Mesenteric fat pad (tissue), 1 donor: ENCODE data around the gene RETSAT. TPM values are rescaled to one million over a fixed set of nuclear protein-coding genes. Genes with fewer than 3 reads are reported as not detected.

Experiments
- DNase-seq: peaks from one replicate; pipeline ENCODE4 v3.0.0-alpha.2; 2020; ENCODE audit warnings: low spot score
- total RNA-seq: library from RNA; stranded (reverse); fragmentation: NEBNext Ultra II Directional; extraction: Animal tissue kit (Norgen Biotek cat#: 25700); gene quantifications from one replicate; pipeline ENCODE4 v1.2.1, GENCODE V29; 2021
- donor health status: DM: yes; HTN: yes; CAD: no.

RETSAT gene
- total RNA-seq, 1 donor from 2014 or later, result 554 TPM

DNA sequence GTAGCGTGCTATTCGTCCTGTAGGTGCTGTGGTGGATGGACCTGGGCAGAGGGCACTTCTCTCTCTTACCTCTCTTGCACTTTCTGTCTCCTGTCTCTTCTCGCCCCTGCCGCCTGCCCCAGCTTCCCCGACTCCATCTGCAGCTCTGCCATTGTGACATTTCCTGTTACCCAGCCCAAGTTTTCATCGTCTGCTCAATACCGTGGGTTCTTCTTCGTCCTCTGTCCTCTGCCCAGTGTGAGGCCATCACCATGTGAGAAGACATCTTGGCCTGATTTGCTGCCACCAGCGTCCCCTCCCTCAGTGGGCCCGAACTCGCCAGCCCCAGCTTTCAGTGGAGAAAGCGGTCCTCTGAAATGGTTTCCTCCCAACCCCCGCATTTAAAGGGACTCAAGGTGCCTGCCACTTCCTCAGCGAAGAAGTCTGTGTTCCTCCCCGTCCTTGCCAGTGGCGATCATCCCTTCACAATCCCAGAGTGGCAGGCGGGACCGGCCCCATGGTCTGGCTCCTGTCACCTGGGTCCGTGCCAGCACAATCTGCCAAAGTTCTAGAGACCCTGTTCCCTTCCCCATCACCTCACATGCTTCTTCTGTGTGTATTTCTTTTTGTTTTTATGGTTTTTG is 44.5 kb downstream of the RETSAT start:
- no peak for DNase-seq

DNA sequence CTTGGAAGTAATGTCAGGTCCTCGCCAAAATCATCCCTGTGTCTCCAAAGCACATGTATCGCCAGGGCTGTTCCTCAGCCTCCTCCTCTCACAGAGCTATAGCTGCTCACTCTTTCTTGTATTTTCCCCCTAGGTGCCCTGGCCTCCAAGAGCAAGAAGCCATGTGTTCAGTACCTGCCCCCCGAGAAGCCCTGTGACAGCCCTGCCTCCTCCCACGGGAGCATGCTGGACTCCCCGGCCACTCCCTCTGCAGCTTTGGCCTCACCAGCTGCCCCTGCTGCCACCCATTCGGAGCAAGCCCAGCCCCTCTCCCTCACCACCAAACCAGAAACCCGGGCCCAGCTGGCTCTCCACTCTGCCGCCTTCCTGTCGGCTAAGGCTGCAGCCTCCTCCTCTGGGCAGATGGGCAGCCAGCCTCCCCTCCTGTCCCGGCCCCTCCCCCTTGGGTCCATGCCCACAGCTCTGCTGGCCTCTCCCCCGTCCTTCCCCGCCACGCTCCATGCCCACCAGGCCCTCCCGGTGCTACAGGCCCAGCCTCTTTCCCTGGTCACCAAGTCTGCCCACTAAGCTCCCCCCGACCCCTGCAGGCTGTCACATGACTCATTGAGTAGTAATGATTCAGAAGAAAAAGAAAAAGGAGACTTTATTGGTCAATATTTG is 45.3 kb downstream of the RETSAT start:
- DNase-seq, result no peak

DNA sequence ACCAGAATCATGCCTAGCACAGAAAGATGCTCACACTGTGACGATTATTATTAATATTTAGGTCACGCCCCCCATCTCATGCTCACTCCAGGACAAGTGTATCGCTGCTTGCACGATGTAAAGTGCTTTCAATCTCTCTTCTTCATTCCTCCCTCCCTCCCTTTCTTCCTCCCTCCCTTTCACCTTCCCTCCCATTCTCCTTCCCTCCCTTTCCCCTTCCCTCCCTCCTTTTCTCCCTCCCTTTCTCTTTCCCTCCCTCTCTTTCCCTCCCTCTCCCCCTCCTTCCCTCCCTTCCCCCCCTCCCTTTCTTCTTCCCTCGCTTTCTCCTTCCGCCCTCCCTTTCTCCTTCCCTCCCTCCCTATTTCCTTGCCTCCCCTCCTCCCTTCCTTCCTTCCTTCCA is 46.1 kb downstream of the RETSAT start:
- no peak for DNase-seq

DNA sequence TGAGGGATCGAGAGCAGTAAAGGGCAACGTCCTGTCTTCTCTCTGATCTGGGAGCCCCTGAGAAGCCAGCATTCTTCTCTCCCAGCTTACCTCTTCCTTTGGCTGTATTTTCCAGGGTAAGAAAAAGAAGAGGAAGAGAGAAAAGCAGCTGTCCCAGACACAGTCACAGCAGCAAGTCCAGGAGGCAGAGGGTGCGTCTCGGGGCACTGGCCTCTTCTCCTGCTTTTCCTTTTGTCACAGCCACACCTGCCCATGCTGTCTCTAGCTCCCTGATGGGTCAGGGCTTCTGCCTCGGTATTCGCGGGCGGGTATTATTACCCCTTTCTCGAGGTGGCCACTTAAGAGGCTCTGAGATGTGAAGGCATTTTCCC is 46.8 kb downstream of the RETSAT start:
- no peak for DNase-seq

DNA sequence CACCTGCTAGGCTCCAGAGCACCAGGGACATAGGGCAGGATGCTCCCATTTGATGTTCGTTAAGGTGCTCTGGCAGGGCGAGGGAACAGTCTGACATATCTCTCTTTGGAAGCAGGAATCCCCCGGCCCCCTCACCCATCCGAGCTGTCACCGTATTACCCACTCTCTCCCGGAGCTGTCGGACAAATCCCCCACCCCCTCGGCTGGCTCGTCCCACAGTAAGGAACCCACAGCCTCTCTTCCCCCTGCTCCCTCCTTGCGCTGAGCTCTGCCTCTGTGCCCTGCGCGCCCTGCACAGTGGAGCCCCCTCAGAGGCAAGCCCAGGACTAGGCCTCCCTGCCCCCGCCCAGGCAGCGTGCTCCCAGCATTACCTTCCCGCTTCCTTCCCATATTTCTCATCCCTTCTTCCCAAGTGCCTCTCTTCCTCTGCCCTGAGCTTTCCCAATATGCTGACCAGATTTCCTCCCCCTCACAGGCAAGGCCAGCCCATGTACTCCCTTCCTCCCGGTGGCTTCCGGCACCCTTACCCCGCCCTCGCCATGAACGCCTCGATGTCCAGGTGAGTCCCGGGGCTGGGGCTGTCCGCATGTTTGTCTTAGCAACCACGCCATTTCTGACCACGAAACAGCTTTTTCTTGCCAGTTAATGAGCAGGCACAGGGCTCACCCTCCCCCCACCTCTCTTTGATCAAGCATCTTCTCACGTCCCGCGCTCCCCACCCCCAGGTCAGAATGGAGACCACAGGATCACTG is 50.4 kb downstream of the RETSAT start:
- no peak for DNase-seq

DNA sequence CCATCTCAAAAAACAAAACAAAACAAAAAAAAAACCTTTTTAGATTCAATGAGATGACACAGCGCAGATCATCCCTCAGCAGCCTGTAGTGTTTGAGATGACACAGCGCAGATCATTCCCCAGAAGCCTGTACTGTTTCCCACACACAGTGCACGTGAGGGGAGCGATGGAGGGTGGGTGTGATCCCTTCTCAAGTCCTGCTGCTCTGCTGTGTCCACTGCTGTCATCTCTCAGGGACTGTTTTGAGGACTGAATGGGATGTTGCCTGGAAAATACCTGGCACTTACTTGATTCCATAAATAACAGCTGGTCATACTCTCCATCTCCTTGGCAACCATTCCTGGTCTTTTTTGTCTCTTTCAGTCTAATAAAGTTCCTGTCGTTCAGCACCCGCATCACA is 52.2 kb downstream of the RETSAT start:
- no peak for DNase-seq

Other genes with a start within 250 kb of the RETSAT start
- 27.8 TPM for gene TCF7L1, start 221.1 kb downstream of the RETSAT start, total RNA-seq
- 128 TPM for gene TGOLN2, start 26.5 kb downstream of the RETSAT start, total RNA-seq
- 47.7 TPM for gene ELMOD3, start 241 bp upstream of the RETSAT start, total RNA-seq
- gene CAPG, start 55.8 kb upstream of the RETSAT start, total RNA-seq, result 124 TPM
- gene SH2D6, start 64.2 kb upstream of the RETSAT start, total RNA-seq, result not detected
- 494 TPM for gene MAT2A, start 184.6 kb upstream of the RETSAT start, total RNA-seq
- 45.6 TPM for gene GGCX, start 207.0 kb upstream of the RETSAT start, total RNA-seq
- gene VAMP8, start 223.1 kb upstream of the RETSAT start, total RNA-seq, result 73.3 TPM
- gene VAMP5, start 229.9 kb upstream of the RETSAT start, total RNA-seq, result 70.3 TPM
- 110 TPM for gene RNF181, start 241.2 kb upstream of the RETSAT start, total RNA-seq
- gene TMEM150A, start 248.2 kb upstream of the RETSAT start, total RNA-seq, result 27.7 TPM